ENCODE measurements around the gene HNF1B. TPM values are rescaled to one million over a fixed set of nuclear protein-coding genes. Genes with fewer than 3 reads are reported as not detected.

The HNF1B gene
- total RNA-seq, 2 experiments from 2014 or later = 0.30 TPM; not detected in 1

DNA sequence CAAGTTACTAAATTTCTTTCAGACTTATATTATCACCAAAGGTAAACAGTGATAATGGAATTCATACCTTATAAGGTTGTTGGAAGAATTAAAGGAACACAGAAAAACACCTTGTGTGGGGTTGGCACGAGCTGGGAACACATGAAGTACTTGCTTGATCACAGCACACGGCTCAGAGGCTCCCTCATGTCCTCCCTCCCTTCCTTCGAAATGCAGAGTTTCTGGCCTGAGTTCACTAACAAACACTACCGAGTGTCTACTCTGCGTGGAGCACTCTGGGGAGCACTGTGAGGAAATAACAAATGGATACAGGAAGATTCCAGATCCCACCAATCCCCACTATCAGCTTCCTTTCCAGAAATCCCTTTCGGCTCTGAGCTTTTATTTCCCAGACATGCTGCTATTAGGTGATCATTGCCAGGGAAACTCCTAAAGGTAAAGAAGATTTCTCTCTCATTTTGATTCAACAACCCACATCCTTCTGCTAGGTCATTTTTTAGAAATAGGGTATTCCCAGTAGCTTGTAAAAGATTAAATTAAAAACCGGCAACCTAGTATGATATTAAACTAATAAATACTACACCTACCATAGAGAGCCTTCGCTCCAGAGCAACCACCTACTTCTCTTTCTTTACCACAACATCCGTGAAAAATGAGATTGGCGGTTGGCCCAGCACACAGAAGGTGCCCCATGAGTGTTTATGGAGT is 6.1 kb upstream of the HNF1B start:
- DNase-seq = no peak
- H3K9me3 Mint-ChIP-seq = no peaks in the 10 kb centered on the region
- H3K27me3 Mint-ChIP-seq = peaks cover 48% of the 10 kb centered on the region
- no peak overlapping the region for H3K27ac Mint-ChIP-seq
- H3K36me3 Mint-ChIP-seq = no peaks in the 10 kb centered on the region
- H3K4me3 Mint-ChIP-seq = no peak overlapping the region
- H3K4me1 Mint-ChIP-seq = peaks cover 10% of the 10 kb centered on the region
- POLR2A ChIA-PET = interaction anchor here (0.6 kb wide), 1 partner anchor 17 kb away, joined by 3 read pairs; no protein-coding TSS in a partner anchor
- no peak for ATAC-seq (ENCODE audit: low read depth)

GRCh38 chr17:37750292-37750691 is 5.4 kb upstream of the HNF1B start:
- H3K9me3 Mint-ChIP-seq = no peaks in the 10 kb centered on the region
- H3K27me3 Mint-ChIP-seq = peaks cover 55% of the 10 kb centered on the region
- no peak overlapping the region for H3K27ac Mint-ChIP-seq
- H3K36me3 Mint-ChIP-seq = no peaks in the 10 kb centered on the region
- DNase-seq = no peak
- ATAC-seq (ENCODE audit: low read depth) = no peak
- POLR2A ChIA-PET = interaction anchor here (0.6 kb wide), 1 partner anchor 17 kb away, joined by 3 read pairs; no protein-coding TSS in a partner anchor
- no peak overlapping the region for H3K4me3 Mint-ChIP-seq
- peaks cover 11% of the 10 kb centered on the region for H3K4me1 Mint-ChIP-seq

DNA sequence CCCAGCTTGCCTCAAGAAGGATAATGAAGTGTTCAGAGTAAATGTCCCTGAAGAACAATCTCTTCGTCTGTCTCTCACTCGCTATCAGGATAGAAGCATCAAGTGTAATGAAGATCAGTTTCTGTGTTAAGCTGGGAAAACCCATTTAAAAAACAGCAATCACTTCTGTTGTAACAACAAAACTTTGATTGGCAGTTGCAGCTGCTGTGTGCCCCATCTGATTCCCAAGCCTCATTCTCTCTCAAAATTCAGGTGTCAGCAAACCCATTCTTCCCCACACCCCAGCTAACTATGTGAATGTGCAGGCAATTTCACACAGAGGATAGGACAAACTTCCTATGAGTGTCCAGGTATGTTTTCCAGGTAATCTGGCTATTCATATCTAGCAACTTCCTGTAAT is 2.4 kb upstream of the HNF1B start:
- ATAC-seq (ENCODE audit: low read depth) = no peak
- Mint-ChIP-seq H3K27ac (no peak overlapping the region), H3K27me3 (peaks cover 70% of the 10 kb centered on the region), H3K4me1 (peaks cover 13% of the 10 kb centered on the region), H3K36me3 (no peaks in the 10 kb centered on the region), H3K9me3 (no peaks in the 10 kb centered on the region), H3K4me3 (no peak overlapping the region)
- DNase-seq = no peak
- POLR2A ChIA-PET = no interaction called here

DNA sequence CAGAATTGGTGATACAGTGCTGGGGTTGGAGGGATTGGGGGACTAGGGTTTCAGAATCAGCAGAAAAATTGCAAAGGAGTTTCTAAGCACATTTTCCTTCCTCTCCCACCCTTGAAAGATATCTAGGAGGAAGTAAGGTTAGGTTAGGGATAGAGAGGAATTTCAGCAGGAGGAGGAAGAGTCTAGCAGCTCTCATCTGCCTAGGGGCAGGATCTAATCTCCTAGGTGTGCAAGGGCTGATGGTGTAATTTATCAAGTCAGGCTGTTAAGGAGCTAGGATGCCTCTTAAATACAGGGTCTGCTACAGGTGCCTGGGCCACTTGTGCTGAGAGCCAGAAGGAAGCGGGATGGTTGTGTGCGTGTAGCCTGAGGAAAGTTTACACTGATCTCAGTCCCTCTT is 1.8 kb upstream of the HNF1B start:
- Mint-ChIP-seq H3K4me3 (no peak overlapping the region), H3K36me3 (no peaks in the 10 kb centered on the region), H3K4me1 (peaks cover 12% of the 10 kb centered on the region), H3K9me3 (no peaks in the 10 kb centered on the region), H3K27ac (no peak overlapping the region), H3K27me3 (peaks cover 74% of the 10 kb centered on the region)
- POLR2A ChIA-PET = interaction anchor here (0.5 kb wide), 1 partner anchor 387 kb away, joined by 4 read pairs; no protein-coding TSS in a partner anchor
- DNase-seq (no peak), ATAC-seq (ENCODE audit: low read depth) (no peak)

DNA sequence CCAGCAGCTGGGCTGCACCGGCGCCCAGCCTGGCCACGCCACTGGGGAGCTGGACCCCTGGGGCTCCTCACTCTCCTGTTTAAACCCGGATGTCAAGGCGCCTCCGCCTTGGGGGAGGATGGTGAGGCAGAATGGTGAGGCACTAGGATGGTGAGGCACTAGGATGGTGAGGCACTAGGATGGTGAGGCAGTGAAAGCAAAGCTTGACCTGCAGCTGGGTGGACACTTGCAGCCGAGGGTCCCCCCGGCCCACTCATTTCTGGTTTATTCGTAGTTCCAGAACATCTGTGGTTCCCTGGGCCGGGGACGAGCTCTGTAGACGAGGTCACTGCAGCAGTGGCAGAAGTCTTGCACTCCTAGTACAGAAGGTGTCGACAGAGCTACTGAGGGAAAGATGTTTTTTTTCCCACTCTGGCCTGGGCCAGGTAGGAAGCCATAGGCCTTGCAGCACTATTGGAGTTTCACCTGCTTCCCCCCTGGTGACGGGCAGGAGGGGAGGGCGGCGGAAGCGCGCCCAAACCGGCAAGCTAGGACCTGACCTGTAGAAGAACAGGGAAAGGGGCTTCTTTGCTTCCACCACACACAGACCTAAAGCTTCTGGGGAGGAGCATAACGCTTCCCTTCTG is 1.1 kb upstream of the HNF1B start:
- no peaks in the 10 kb centered on the region for H3K9me3 Mint-ChIP-seq
- H3K4me1 Mint-ChIP-seq = peaks cover 10% of the 10 kb centered on the region
- no peak for ATAC-seq (ENCODE audit: low read depth)
- H3K36me3 Mint-ChIP-seq = no peaks in the 10 kb centered on the region
- no peak overlapping the region for H3K27ac Mint-ChIP-seq
- POLR2A ChIA-PET = interaction anchor here (0.5 kb wide), 1 partner anchor 387 kb away, joined by 4 read pairs; no protein-coding TSS in a partner anchor
- no peak overlapping the region for H3K4me3 Mint-ChIP-seq
- H3K27me3 Mint-ChIP-seq = peaks cover 79% of the 10 kb centered on the region
- DNase-seq = no peak

DNA sequence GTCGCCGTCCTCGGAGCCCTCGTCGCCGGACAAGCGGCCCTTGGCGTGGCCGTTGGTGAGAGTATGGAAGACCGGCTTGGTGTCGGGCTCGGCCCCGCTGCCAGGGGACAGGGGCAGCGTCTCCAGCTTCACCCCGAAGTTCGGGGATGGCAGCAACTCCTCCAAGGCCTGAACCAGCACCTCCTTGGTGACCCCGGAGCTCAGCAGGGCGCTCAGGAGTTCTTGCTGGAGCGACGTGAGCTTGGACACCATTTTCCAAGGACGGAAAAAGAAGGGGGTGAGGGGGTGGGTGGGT is 279 bp downstream of the HNF1B start:
- no peak overlapping the region for H3K27ac Mint-ChIP-seq
- peaks cover 9% of the 10 kb centered on the region for H3K4me1 Mint-ChIP-seq
- H3K9me3 Mint-ChIP-seq = no peaks in the 10 kb centered on the region
- H3K4me3 Mint-ChIP-seq = peak overlapping the region; percentile 44
- ATAC-seq (ENCODE audit: low read depth) = no peak
- peaks cover 85% of the 10 kb centered on the region for H3K27me3 Mint-ChIP-seq
- POLR2A ChIA-PET = interaction anchor here (0.6 kb wide), 1 partner anchor 563 kb away, joined by 5 read pairs; no protein-coding TSS in a partner anchor
- no peaks in the 10 kb centered on the region for H3K36me3 Mint-ChIP-seq
- DNase-seq = no peak

DNA sequence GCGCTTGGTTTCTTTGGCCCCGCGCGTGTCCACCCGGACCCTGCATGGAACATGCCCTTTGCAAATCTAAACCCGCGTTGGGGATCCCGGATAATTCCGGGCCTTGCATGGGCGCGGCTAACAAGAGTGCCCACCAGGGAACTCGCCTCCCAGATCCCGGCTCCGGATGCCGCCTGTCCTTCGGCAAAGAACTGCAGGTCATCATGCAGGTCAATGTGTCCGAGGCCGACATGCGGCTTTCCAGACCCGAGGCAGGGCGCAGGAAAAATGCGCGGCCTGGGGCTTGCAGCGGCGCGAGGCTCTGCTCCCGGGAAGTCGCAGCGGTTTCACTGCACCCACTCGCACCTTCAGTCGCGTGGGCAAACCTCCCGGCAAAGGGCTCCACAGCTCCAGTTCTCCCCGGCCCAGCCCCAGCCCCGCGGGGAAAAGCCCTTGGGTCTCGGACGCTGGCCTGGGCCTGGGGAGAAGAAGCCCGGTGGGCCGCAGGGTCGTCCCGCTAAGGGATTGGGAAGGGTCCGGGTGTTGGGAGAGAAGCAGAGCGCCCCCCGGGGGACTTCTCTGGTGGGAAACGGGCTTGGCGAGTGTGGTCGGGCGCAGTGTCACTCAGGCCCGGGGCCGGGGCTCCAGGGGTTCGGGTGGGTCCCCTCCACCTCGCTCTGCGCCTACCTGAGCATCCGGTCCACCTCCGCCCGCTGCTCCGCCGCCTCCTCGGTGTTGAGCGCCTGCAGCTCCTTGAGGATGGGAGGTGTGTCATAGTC is 805 bp downstream of the HNF1B start:
- Mint-ChIP-seq H3K36me3 (no peaks in the 10 kb centered on the region), H3K4me1 (peaks cover 9% of the 10 kb centered on the region), H3K9me3 (no peaks in the 10 kb centered on the region), H3K27ac (no peak overlapping the region), H3K4me3 (peak overlapping the region; percentile 44), H3K27me3 (peaks cover 89% of the 10 kb centered on the region)
- peak; percentile 31 for ATAC-seq (ENCODE audit: low read depth)
- POLR2A ChIA-PET = interaction anchor here (0.6 kb wide), 1 partner anchor 562 kb away, joined by 5 read pairs; no protein-coding TSS in a partner anchor
- DNase-seq = peak; percentile 49

- no peak for ATAC-seq (ENCODE audit: low read depth)
- H3K4me3 Mint-ChIP-seq = peak overlapping the region; percentile 37
- POLR2A ChIA-PET = no interaction called here
These were observed 1.3 kb downstream of the HNF1B start for GRCh38 chr17:37743612-37743874.

GRCh38 chr17:37742762-37743611 is 1.9 kb downstream of the HNF1B start:
- peak; percentile 45 for DNase-seq

More at GRCh38 chr17:37743612-37743874, 1.3 kb downstream of the HNF1B start:
- Mint-ChIP-seq H3K36me3 (no peaks in the 10 kb centered on the region), H3K9me3 (no peaks in the 10 kb centered on the region), H3K27me3 (peaks cover 89% of the 10 kb centered on the region), H3K27ac (no peak overlapping the region), H3K4me1 (peaks cover 9% of the 10 kb centered on the region)
- DNase-seq = no peak

GRCh38 chr17:37742116-37742761 is 2.6 kb downstream of the HNF1B start:
- Mint-ChIP-seq H3K36me3 (no peaks in the 10 kb centered on the region), H3K27me3 (peaks cover 90% of the 10 kb centered on the region), H3K4me1 (peaks cover 9% of the 10 kb centered on the region), H3K4me3 (peak overlapping the region; percentile 67), H3K9me3 (no peaks in the 10 kb centered on the region), H3K27ac (no peak overlapping the region)
- ATAC-seq (ENCODE audit: low read depth) = no peak
- POLR2A ChIA-PET = no interaction called here
- DNase-seq = peak; percentile 49

More at GRCh38 chr17:37742762-37743611, 1.9 kb downstream of the HNF1B start:
- Mint-ChIP-seq H3K27ac (no peak overlapping the region), H3K36me3 (no peaks in the 10 kb centered on the region), H3K4me3 (peak overlapping the region; percentile 37), H3K4me1 (peaks cover 9% of the 10 kb centered on the region), H3K9me3 (no peaks in the 10 kb centered on the region), H3K27me3 (peaks cover 92% of the 10 kb centered on the region)
- peak; percentile 34 for ATAC-seq (ENCODE audit: low read depth)
- POLR2A ChIA-PET = no interaction called here

DNA sequence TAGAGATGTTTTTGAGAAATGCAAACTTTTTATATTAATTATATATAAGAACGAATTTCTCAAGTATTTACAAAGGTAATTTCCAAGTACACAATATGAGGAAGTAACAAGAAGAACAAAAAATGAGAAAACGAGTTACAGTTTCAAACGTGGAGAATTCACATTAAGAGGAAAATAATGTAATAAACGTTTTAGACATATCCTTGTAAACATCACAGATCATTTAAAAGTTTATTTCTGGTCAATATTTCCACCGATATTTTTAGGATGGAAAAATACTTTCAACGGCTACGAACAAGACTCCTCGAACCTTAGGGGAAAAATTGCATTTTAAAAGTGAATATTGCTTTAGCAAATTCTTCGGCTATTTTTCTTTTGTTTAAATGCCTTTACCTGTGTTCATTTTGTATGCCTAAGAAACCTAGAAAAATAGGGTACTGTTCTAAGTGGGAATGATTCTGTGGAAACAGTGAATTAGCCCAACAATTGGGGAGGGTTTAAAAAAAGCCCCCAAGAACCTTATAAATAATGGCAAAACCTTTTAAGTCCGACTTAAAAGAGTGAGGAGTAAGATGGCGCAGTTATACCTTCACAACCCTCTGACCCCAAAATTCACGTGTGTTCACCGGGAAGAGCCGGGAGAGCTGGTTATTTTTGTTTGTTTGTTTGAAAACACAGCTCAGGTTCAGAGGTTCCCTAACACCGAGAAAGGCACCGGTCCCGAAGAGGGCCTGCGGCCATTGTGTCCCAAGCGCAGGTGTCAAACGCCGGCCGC is 3.3 kb downstream of the HNF1B start:
- Mint-ChIP-seq H3K4me1 (peaks cover 9% of the 10 kb centered on the region), H3K27me3 (peaks cover 88% of the 10 kb centered on the region), H3K4me3 (no peak overlapping the region), H3K36me3 (no peaks in the 10 kb centered on the region), H3K9me3 (no peaks in the 10 kb centered on the region), H3K27ac (no peak overlapping the region)
- POLR2A ChIA-PET = no interaction called here
- DNase-seq (no peak), ATAC-seq (ENCODE audit: low read depth) (no peak)

GRCh38 chr17:37740915-37741314 is 3.9 kb downstream of the HNF1B start:
- no peak overlapping the region for H3K27ac Mint-ChIP-seq
- DNase-seq (no peak), ATAC-seq (ENCODE audit: low read depth) (no peak)
- H3K4me3 Mint-ChIP-seq = no peak overlapping the region
- H3K36me3 Mint-ChIP-seq = no peaks in the 10 kb centered on the region
- H3K27me3 Mint-ChIP-seq = peaks cover 82% of the 10 kb centered on the region
- no peaks in the 10 kb centered on the region for H3K9me3 Mint-ChIP-seq
- H3K4me1 Mint-ChIP-seq = peaks cover 9% of the 10 kb centered on the region
- POLR2A ChIA-PET = no interaction called here

Measured in activated naive CD8-positive, alpha-beta T cell treated with anti-CD3 and anti-CD28 coated beads, Interleukin-2, amount 10 ng/mL, durations not matched to agents 7 days and 5 days (primary cell).